B cell (primary cell): ENCODE measurements around the gene ANLN. TPM values are rescaled to one million over a fixed set of nuclear protein-coding genes. Genes with fewer than 3 reads are reported as not detected.

ENCODE experiments used
- ATAC-seq: fragments of 200-7000 bp; cut with Tn5 transposase; one replicate; pipeline ENCODE4 v1.10.0; 2021; ENCODE audit warnings: low read depth, mild to moderate bottlenecking, moderate number of reproducible peaks, moderate library complexity
- CTCF ChIA-PET: fragments of 350-600 bp; sonication (Branson Sonifier 250); formaldehyde crosslinking; loops from one replicate; lab custom pipeline; 2021; ENCODE audit warnings: antibody characterized with exemption, inconsistent platforms; lab: Charles Lee
- POLR2A ChIA-PET: fragments of 350-600 bp; sonication (Branson Sonifier 250); formaldehyde crosslinking; loops from one replicate; lab custom pipeline; 2021; ENCODE audit warnings: antibody characterized with exemption; lab: Charles Lee
- DNase-seq: peaks from one replicate; pipeline ENCODE4 v3.0.0; 2013
- H2AFZ ChIP-seq: 2 replicates; pipeline ENCODE4 v1.6.1; 2012; ENCODE audit warnings: mild to moderate bottlenecking, low read depth, low read length; ENCODE audit not compliant: insufficient read depth, poor library complexity, severe bottlenecking
- H3K27ac ChIP-seq, 2 donors: 1 replicate in 1 of 2; 2 replicates in 1 of 2; pipeline ENCODE4 v1.5.1; 2012 to 2013; ENCODE audit warnings: low read length in 2 of 2, mild to moderate bottlenecking in 2 of 2, moderate library complexity in 1 of 2
- H3K27me3 ChIP-seq, 4 experiments: fragments of 200-600 bp in 1 of 4; sonication (generic) in 1 of 4; replicated peaks in 1 of 4; 1 replicate in 2 of 4; 2 replicates in 2 of 4; pipeline versions ENCODE4 v1.6.1 to v1.7.0; 2013 to 2016; ENCODE audit warnings: low read length in 3 of 4, mild to moderate bottlenecking in 2 of 4, mixed read lengths in 1 of 4, moderate library complexity in 1 of 4; ENCODE audit not compliant: insufficient read depth in 4 of 4, control insufficient read depth in 3 of 4; ENCODE audit errors: control extremely low read depth in 1 of 4
- H3K36me3 ChIP-seq, 2 experiments: replicated peaks in 1 of 2; 1 replicate in 1 of 2; 2 replicates in 1 of 2; pipeline versions ENCODE4 v1.6.1 to v1.7.1; 2013; ENCODE audit warnings: low read length in 1 of 2; ENCODE audit not compliant: insufficient read depth in 2 of 2, control insufficient read depth in 1 of 2; ENCODE audit errors: control extremely low read depth in 1 of 2, extremely low read depth in 1 of 2
- H3K4me1 ChIP-seq, 2 donors: fragments of 200-600 bp in 1 of 2; sonication (generic) in 1 of 2; 1 replicate in 1 of 2; 2 replicates in 1 of 2; pipeline versions ENCODE4 v1.5.1 to v1.6.1; 2013 to 2017; ENCODE audit warnings: low read length in 2 of 2; ENCODE audit not compliant: control insufficient read depth in 2 of 2, insufficient read depth in 2 of 2
- H3K4me2 ChIP-seq: replicated peaks from 2 replicates; pipeline ENCODE3; 2012; ENCODE audit warnings: mild to moderate bottlenecking, low read depth, low read length; ENCODE audit not compliant: poor library complexity, severe bottlenecking
- H3K4me3 ChIP-seq, 5 experiments: fragments of 200-600 bp in 1 of 5; sonication (generic) in 1 of 5; 1 replicate in 3 of 5; 2 replicates in 2 of 5; pipeline versions ENCODE4 v1.5.1 to v1.7.0; 2011 to 2016; ENCODE audit warnings: low read length in 4 of 5, mild to moderate bottlenecking in 4 of 5, low read depth in 2 of 5, control low read depth in 1 of 5, moderate library complexity in 1 of 5; ENCODE audit not compliant: insufficient read depth in 1 of 5; ENCODE audit errors: control extremely low read depth in 1 of 5, extremely low read depth in 1 of 5
- H3K79me2 ChIP-seq: fragments of 200-600 bp; sonication (generic); one replicate; pipeline ENCODE4 v1.6.0; 2016; ENCODE audit warnings: low read length; ENCODE audit not compliant: control insufficient read depth, insufficient read depth
- H3K9ac ChIP-seq: fragments of 200-600 bp; sonication (generic); 2 replicates; pipeline ENCODE4 v1.6.1; 2017; ENCODE audit warnings: mild to moderate bottlenecking, low read length, moderate library complexity
- H3K9me3 ChIP-seq, 3 donors: one replicate each; pipeline versions ENCODE4 v1.6.1 to v1.7.1; 2013; ENCODE audit warnings: low read length in 2 of 3; ENCODE audit not compliant: control insufficient read depth in 2 of 3, insufficient read depth in 1 of 3; ENCODE audit errors: control extremely low read depth in 1 of 3
- H4K20me1 ChIP-seq: 2 replicates; pipeline ENCODE4 v1.6.0; 2012; ENCODE audit warnings: mild to moderate bottlenecking, low read length; ENCODE audit not compliant: insufficient read depth, control insufficient read depth, poor library complexity, severe bottlenecking
- H3K27ac Mint-ChIP-seq: one replicate; pipeline ENCODE4 v1.8.0; 2021; ENCODE audit warnings: mixed read lengths
- H3K27me3 Mint-ChIP-seq: one replicate; pipeline ENCODE4 v1.8.0; 2021; ENCODE audit warnings: mixed read lengths
- H3K4me1 Mint-ChIP-seq: one replicate; pipeline ENCODE4 v1.8.0; 2021; ENCODE audit warnings: mixed read lengths
- H3K4me3 Mint-ChIP-seq: one replicate; pipeline ENCODE4 v1.8.0; 2021; ENCODE audit warnings: mixed read lengths
- H3K9me3 Mint-ChIP-seq: one replicate; pipeline ENCODE4 v1.8.0; 2022; ENCODE audit warnings: mixed read lengths; ENCODE audit not compliant: insufficient read depth
- EZH2 ChIP-seq: IDR thresholded peaks from 2 replicates; pipeline ENCODE4 v1.6.1; 2012; ENCODE audit warnings: borderline replicate concordance, low read depth, mild to moderate bottlenecking, moderate library complexity, low read length; ENCODE audit not compliant: insufficient read depth, poor library complexity, severe bottlenecking
- WGBS: methylation state at CpG from one replicate; pipeline ENCODE4 v1.1.5; 2013; ENCODE audit warnings: missing lambda C conversion rate; ENCODE audit not compliant: insufficient coverage; 5-methylcytosine and 5-hydroxymethylcytosine counted together
- intact Hi-C: fragments of 100-400 bp; cut with micrococcal nuclease; formaldehyde crosslinking; loops from one replicate; pipeline ENCODE4 v1.10.0; 2022
- polyA plus RNA-seq: library from polyadenylated mRNA; depleted of rRNA; stranded (reverse); fragments of >200 nt; gene quantifications from 2 replicates; pipeline ENCODE4 v1.2.3, GENCODE V29; 2012
- total RNA-seq, 2 donors: library from RNA; stranded (reverse); fragments of 120-200 nt in 1 of 2; gene quantifications; 1 replicate in 1 of 2; 2 replicates in 1 of 2; pipeline versions ENCODE4 v1.2.3 to v1.2.4, GENCODE V29; 2013 to 2022
- TF ChIP-seq, protein P1 (sequence below): fragments of 200-600 bp; IDR thresholded peaks from one replicate; pipeline ENCODE4 v1.8.0; 2022; ENCODE audit warnings: antibody characterized with exemption, mild to moderate bottlenecking

The ANLN gene
- total and polyA plus RNA-seq, 2 donors (not counting 1 experiment from before 2014, with no cell fraction given) = 0.19 to 0.32 TPM

DNA sequence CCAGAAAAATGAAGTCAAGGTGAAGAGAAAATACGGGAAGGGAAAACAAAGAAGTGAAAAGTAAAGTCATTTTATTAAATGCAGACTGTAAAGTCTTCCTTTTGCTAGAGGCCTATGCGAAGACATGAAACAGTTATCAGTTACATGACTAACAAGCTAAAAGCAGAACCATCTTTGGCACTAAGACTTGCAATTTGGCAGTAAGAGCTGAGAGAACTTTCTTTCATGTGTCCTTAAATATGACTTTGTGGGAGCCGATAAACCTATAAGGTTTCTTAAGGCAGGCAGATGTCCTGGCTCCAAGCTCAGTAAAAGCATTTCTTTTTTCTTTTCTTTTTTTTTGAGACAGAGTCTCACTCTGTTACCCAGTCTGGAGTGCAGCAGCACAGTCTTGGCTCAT is 10.4 kb downstream of the ANLN start:
- no peak for TF ChIP-seq EZH2
- TF ChIP-seq, protein P1, sequence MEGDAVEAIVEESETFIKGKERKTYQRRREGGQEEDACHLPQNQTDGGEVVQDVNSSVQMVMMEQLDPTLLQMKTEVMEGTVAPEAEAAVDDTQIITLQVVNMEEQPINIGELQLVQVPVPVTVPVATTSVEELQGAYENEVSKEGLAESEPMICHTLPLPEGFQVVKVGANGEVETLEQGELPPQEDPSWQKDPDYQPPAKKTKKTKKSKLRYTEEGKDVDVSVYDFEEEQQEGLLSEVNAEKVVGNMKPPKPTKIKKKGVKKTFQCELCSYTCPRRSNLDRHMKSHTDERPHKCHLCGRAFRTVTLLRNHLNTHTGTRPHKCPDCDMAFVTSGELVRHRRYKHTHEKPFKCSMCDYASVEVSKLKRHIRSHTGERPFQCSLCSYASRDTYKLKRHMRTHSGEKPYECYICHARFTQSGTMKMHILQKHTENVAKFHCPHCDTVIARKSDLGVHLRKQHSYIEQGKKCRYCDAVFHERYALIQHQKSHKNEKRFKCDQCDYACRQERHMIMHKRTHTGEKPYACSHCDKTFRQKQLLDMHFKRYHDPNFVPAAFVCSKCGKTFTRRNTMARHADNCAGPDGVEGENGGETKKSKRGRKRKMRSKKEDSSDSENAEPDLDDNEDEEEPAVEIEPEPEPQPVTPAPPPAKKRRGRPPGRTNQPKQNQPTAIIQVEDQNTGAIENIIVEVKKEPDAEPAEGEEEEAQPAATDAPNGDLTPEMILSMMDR = no peak
- no peak for DNase-seq
- ChIA-PET POLR2A (no interaction called here), CTCF (interaction anchor here (0.8 to 1.2 kb wide), 3 partner anchors 79 to 1433 kb away, joined by 3 to 5 read pairs (median 3); no protein-coding TSS in a partner anchor)
- Histone ChIP-seq H3K9ac (no peak overlapping the region), H3K79me2 (peaks cover 18% of the 10 kb centered on the region), H3K27ac (no peak overlapping the region), H3K27me3 (peaks cover 0 to 4% (median 0%) of the 10 kb centered on the region in 4 experiments), H3K9me3 (no peaks in the 10 kb centered on the region), H3K4me1 (no peaks in the 10 kb centered on the region), H3K36me3 (peaks cover 0 to 3% of the 10 kb centered on the region in 2 experiments), H2AFZ (no peak overlapping the region), H4K20me1 (no peaks in the 10 kb centered on the region), H3K4me2 (no peak overlapping the region), H3K4me3 (no peak overlapping the region)
- no peak overlapping the region for H3K4me3 Mint-ChIP-seq
- ATAC-seq = no peak
- intact Hi-C loops = no loop called here
- H3K9me3 Mint-ChIP-seq = no peaks in the 10 kb centered on the region
- H3K27ac Mint-ChIP-seq = no peak overlapping the region
- WGBS = 100% methylated on average over 2 of the region's 3 CpGs
- H3K4me1 Mint-ChIP-seq = no peaks in the 10 kb centered on the region
- peaks cover 3% of the 10 kb centered on the region for H3K27me3 Mint-ChIP-seq

DNA sequence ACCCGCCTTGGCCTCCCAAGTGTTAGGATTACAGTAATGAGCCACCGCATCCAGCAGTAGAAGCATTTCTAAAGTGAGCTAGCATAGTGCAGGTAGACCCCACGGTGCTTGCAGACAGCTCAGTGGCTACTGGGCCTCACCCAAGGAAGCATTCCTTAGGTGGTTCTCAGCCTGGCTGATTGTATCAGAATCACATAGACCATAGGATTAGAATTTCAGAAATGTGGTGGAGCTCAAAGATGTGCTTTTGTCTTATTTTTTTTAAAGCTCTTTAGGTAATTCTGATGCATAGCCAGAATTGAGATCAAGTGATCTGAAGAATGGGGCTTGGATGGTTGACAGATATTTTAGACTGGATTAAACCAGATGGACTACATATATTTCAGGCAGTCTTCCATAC is 10.9 kb downstream of the ANLN start:
- DNase-seq (no peak), ATAC-seq (no peak)
- Mint-ChIP-seq H3K4me3 (no peak overlapping the region), H3K27ac (no peak overlapping the region), H3K4me1 (no peaks in the 10 kb centered on the region), H3K27me3 (no peaks in the 10 kb centered on the region), H3K9me3 (no peaks in the 10 kb centered on the region)
- 100% methylated on average over 3 of the region's 3 CpGs for WGBS
- CTCF ChIA-PET = interaction anchor here (0.6 to 0.8 kb wide), 2 partner anchors 270 to 959 kb away, joined by 3 read pairs; no protein-coding TSS in a partner anchor
- Histone ChIP-seq H3K36me3 (peaks cover 0 to 3% of the 10 kb centered on the region in 2 experiments), H3K4me3 (no peak overlapping the region), H2AFZ (no peak overlapping the region), H3K27me3 (peaks cover 0 to 4% (median 0%) of the 10 kb centered on the region in 4 experiments), H3K4me1 (no peaks in the 10 kb centered on the region), H3K9ac (no peak overlapping the region), H3K79me2 (peaks cover 13% of the 10 kb centered on the region), H3K27ac (no peak overlapping the region), H3K9me3 (no peaks in the 10 kb centered on the region), H4K20me1 (no peaks in the 10 kb centered on the region), H3K4me2 (no peak overlapping the region)
- intact Hi-C loops = no loop called here
- no peak for TF ChIP-seq EZH2
- TF ChIP-seq, protein P1 = no peak
- POLR2A ChIA-PET = no interaction called here
